ENCODE results near the gene BBS9. TPM values are rescaled to one million over a fixed set of nuclear protein-coding genes. Genes with fewer than 3 reads are reported as not detected.
A peak's percentile ranks its signal among the peaks of the same experiment; 100 is the strongest.

BBS9 gene
- total and polyA plus RNA-seq, 2 of the 4 experiments (the other 2 are of a cell fraction), result 7.9 to 9.5 TPM

DNA sequence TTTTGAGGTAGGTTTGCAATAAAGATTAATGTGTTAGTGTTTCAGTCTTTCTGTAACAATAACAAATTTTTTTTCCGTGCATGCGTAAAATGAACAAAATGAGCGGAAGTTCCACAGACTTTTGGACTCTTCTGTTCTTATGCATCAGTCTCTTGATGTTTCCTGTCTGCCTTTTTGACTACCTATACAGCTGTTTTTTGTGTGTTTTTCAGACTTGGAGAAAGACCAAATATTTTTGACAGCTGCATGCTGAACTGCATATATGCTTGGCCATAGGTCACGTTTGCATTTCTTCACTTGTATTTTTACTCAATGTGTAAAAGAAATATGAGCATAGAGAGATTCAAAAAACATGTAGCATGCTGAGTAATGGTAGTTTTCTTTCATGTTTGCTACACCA, 119.3 kb downstream of the BBS9 start:
- no peaks in the 10 kb centered on the region for H3K36me3 ChIP-seq (ENCODE audit: control insufficient read depth, insufficient read depth, low read length)
- no peak overlapping the region for H4K91ac ChIP-seq (ENCODE audit: insufficient read depth, low read depth, low read length)
- no peak overlapping the region for H2BK120ac ChIP-seq (ENCODE audit: low read depth, low read length)
- H3K79me1 ChIP-seq (ENCODE audit: low read depth in 1 of 2, low read length in 2 of 2), result no peaks in the 10 kb centered on the region
- no peak overlapping the region for H2AK5ac ChIP-seq (ENCODE audit: low read depth, low read length)
- no peak overlapping the region for H3K27ac ChIP-seq (ENCODE audit: insufficient read depth, low read length)
- BruUV-seq (replicated peaks), result no TSS peak
- H3K4me1 ChIP-seq (ENCODE audit: control insufficient read depth, insufficient read depth, low read length), result peaks cover 3% of the 10 kb centered on the region; the same call in 1 of the 2 replicates
- H3K9ac ChIP-seq (ENCODE audit: low read depth, low read length), result no peak overlapping the region
- H3K23ac ChIP-seq (ENCODE audit: low read depth, low read length), result no peak overlapping the region
- H2AK9ac ChIP-seq (replicated peaks; ENCODE audit: low read depth, low read length, poor library complexity), result no peak overlapping the region
- CTCF ChIA-PET, result no interaction called here
- in situ Hi-C loops (cut with MboI; ENCODE audit: low sequenced_read_pairs) (loop anchor here (25.0 kb wide), 1 partner anchor 914 kb away; no protein-coding TSS in a partner anchor), intact Hi-C loops (cut with micrococcal nuclease) (loop anchor here (10.0 kb wide), 3 partner anchors 506 to 1076 kb away; no protein-coding TSS in a partner anchor), dilution Hi-C loops (cut with HindIII; ENCODE audit: low sequenced_read_pairs, unreplicated experiment) (no loop called here)
- no peaks in the 10 kb centered on the region for H4K20me1 ChIP-seq (ENCODE audit: insufficient read depth, low read length)
- 0 out of 2 replicates have a peak, but pooled peaks cover 2% of the 10 kb centered on the region for H3K9me1 ChIP-seq (ENCODE audit: insufficient read depth, low read length)
- peak overlapping the region; percentile 12; the same call in 1 of the 2 replicates for H3K18ac ChIP-seq (ENCODE audit: low read depth, low read length)
- TF ChIP-seq RCOR1 (IDR thresholded peaks at IDR 0.05; ENCODE audit: insufficient replicate concordance, low read length) (no peak), MAZ (IDR thresholded peaks at IDR 0.05; ENCODE audit: borderline replicate concordance, low read depth, low read length) (no peak), POLR2A (IDR thresholded peaks at IDR 0.05; ENCODE audit: low read depth, low read length) (no peak), CEBPB (IDR thresholded peaks at IDR 0.05; ENCODE audit: low read depth, low read length) (no peak), CHD1 (IDR thresholded peaks at IDR 0.05; ENCODE audit: low read depth, low read length) (no peak), BHLHE40 (IDR thresholded peaks at IDR 0.05; ENCODE audit: low read depth, low read length) (no peak), SMC3 (IDR thresholded peaks at IDR 0.05; ENCODE audit: low read depth, low read length) (no peak), RFX5 (IDR thresholded peaks at IDR 0.05; ENCODE audit: low read depth, low read length) (no peak), MAFK (IDR thresholded peaks at IDR 0.05; ENCODE audit: low read depth, low read length) (no peak), NFE2L2 (IDR thresholded peaks at IDR 0.05; ENCODE audit: low read depth, low read length) (no peak), FOS (IDR thresholded peaks at IDR 0.05; ENCODE audit: low read depth, low read length) (no peak), MXI1 (IDR thresholded peaks at IDR 0.05; ENCODE audit: borderline replicate concordance, low read depth, low read length) (no peak), RAD21 (IDR thresholded peaks at IDR 0.05; ENCODE audit: low read length) (no peak)
- TF ChIP-seq, protein P1, sequence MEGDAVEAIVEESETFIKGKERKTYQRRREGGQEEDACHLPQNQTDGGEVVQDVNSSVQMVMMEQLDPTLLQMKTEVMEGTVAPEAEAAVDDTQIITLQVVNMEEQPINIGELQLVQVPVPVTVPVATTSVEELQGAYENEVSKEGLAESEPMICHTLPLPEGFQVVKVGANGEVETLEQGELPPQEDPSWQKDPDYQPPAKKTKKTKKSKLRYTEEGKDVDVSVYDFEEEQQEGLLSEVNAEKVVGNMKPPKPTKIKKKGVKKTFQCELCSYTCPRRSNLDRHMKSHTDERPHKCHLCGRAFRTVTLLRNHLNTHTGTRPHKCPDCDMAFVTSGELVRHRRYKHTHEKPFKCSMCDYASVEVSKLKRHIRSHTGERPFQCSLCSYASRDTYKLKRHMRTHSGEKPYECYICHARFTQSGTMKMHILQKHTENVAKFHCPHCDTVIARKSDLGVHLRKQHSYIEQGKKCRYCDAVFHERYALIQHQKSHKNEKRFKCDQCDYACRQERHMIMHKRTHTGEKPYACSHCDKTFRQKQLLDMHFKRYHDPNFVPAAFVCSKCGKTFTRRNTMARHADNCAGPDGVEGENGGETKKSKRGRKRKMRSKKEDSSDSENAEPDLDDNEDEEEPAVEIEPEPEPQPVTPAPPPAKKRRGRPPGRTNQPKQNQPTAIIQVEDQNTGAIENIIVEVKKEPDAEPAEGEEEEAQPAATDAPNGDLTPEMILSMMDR (conservative IDR thresholded peaks at IDR 0.05; ENCODE audit: low read depth, low read length), result no peak
- TF ChIP-seq, protein P2, sequence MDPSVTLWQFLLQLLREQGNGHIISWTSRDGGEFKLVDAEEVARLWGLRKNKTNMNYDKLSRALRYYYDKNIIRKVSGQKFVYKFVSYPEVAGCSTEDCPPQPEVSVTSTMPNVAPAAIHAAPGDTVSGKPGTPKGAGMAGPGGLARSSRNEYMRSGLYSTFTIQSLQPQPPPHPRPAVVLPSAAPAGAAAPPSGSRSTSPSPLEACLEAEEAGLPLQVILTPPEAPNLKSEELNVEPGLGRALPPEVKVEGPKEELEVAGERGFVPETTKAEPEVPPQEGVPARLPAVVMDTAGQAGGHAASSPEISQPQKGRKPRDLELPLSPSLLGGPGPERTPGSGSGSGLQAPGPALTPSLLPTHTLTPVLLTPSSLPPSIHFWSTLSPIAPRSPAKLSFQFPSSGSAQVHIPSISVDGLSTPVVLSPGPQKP (IDR thresholded peaks at IDR 0.05; ENCODE audit: borderline replicate concordance, low read depth, low read length), result no peak
- TF ChIP-seq, protein P3, sequence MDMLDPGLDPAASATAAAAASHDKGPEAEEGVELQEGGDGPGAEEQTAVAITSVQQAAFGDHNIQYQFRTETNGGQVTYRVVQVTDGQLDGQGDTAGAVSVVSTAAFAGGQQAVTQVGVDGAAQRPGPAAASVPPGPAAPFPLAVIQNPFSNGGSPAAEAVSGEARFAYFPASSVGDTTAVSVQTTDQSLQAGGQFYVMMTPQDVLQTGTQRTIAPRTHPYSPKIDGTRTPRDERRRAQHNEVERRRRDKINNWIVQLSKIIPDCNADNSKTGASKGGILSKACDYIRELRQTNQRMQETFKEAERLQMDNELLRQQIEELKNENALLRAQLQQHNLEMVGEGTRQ (IDR thresholded peaks at IDR 0.05; ENCODE audit: low read depth, low read length), result no peak
- H3K9me3 ChIP-seq (ENCODE audit: control insufficient read depth, insufficient read depth, low read length), result no peaks in the 10 kb centered on the region
- ATAC-seq (ENCODE audit: low read depth), result no peak
- no peaks in the 10 kb centered on the region for H3K27me3 ChIP-seq (ENCODE audit: control insufficient read depth, insufficient read depth, low read length)
- no peak overlapping the region for H4K8ac ChIP-seq (ENCODE audit: low read depth in 2 of 2, low read length in 2 of 2)
- peak; percentile 7 for DNase-seq
- no peak overlapping the region for H2AFZ ChIP-seq (replicated peaks; ENCODE audit: low read length, poor library complexity)
- H4K5ac ChIP-seq (ENCODE audit: low read depth, low read length), result no peak overlapping the region
- no peak overlapping the region for H2BK20ac ChIP-seq (ENCODE audit: low read depth, low read length)
- H3K4me3 ChIP-seq (ENCODE audit: insufficient read depth, low read depth, low read length), result no peak overlapping the region
- no peak overlapping the region for H3K4me2 ChIP-seq (ENCODE audit: low read depth, low read length)
- WGBS, 2 experiments (ENCODE audit: extremely low coverage in 2 of 2, insufficient read length in 1 of 2), result no CpG with 5 or more reads among the region's 4 CpGs
- H3K4ac ChIP-seq (ENCODE audit: low read depth, low read length), result no peak overlapping the region
- H2BK5ac ChIP-seq (ENCODE audit: low read depth, low read length, poor library complexity, severe bottlenecking), result no peak overlapping the region
- POLR2A ChIA-PET (ENCODE audit: unreplicated experiment), result no interaction called here
- no peak overlapping the region for H3K14ac ChIP-seq (replicated peaks; ENCODE audit: low read depth, low read length)
- H3K56ac ChIP-seq (ENCODE audit: extremely low read depth, insufficient read depth, low read length), result no peak overlapping the region
- H2BK15ac ChIP-seq (ENCODE audit: low read depth, low read length), result no peak overlapping the region
